Motor neuron (in vitro differentiated cells): ENCODE results near the gene RPP38. TPM values are rescaled to one million over a fixed set of nuclear protein-coding genes. Genes with fewer than 3 reads are reported as not detected.

Experiments
- ATAC-seq, 8 experiments: fragments of 200-7000 bp; cut with Tn5 transposase; replicated peaks in 6 of 8; 2 replicates each; pipeline ENCODE4 v1.8.0; 2021; ENCODE audit warnings: mild to moderate bottlenecking in 8 of 8, moderate library complexity in 8 of 8
- H3K27ac ChIP-seq, 2 donors: fragments of 250-450 bp; sonication (Bioruptor Pico); 2 replicates each; pipeline ENCODE4 v1.9.0; 2021; ENCODE audit warnings: antibody characterized with exemption in 2 of 2, mild to moderate bottlenecking in 2 of 2, moderate library complexity in 1 of 2
- H3K4me1 ChIP-seq, 2 donors: fragments of 250-450 bp; sonication (Bioruptor Pico); replicated peaks in 1 of 2; 2 replicates each; pipeline ENCODE4 v1.6.1; 2021; ENCODE audit warnings: antibody characterized with exemption in 2 of 2, mild to moderate bottlenecking in 2 of 2, moderate library complexity in 1 of 2
- H3K4me3 ChIP-seq, 5 donors: fragments of 250-450 bp; sonication (Bioruptor Pico); 2 replicates each; pipeline ENCODE4 v1.9.0; 2021; ENCODE audit warnings: antibody characterized with exemption in 5 of 5, mild to moderate bottlenecking in 5 of 5, moderate library complexity in 4 of 5
- WGBS, 10 experiments: fragments of 450-650 bp; shearing (Covaris generic); methylation state at CpG; one replicate each; pipeline ENCODE4 v1.0.0; 2022; 5-methylcytosine and 5-hydroxymethylcytosine counted together
- in situ Hi-C, 9 experiments: fragments of 400-800 bp; cut with MboI; loops; one replicate each; pipeline ENCODE4 v1.15.0; 2021; ENCODE audit warnings: low sequenced_read_pairs in 9 of 9, low pct_unique_long_range_greater_than_20kb in 2 of 9; ENCODE audit not compliant: unreplicated experiment in 9 of 9
- total RNA-seq, 8 experiments: library from RNA; unstranded; fragments of 300-600 nt; gene quantifications; 2 replicates each; pipeline versions ENCODE4 v1.2.3 to v1.2.4, GENCODE V29; 2022

RPP38 gene
- total RNA-seq, 8 experiments from 2014 or later: 14.0 to 27.4 (median 21.7) TPM

DNA sequence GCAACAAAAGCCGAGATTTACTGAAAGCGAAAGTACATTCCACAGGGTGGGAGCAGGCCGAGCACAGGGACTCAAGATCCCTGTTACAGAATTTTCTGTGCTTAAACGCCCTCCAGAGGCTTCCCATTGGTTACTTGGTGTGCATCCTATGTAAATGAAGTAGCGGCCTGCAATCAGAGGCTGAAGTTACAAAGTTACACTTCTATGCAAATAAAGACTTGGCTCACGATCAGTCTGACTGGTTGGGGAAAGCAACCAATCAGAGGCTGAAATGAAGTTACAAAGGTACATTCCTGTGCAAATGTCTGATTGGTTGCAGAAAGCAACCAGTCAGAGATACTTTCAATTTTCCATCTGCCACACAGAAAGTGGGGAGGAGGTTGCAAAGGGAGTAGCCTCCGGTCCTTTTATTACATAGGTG, 12.6 kb upstream of the RPP38 start:
- Histone ChIP-seq H3K4me3 (no peak overlapping the region), H3K4me1 (peaks cover 0 to 3% of the 10 kb centered on the region in 2 donors), H3K27ac (no peak overlapping the region)
- ATAC-seq: peak in 6 of 8 experiments; percentile 18 to 90 (median 63)
- 0 to 81% (median 57%) methylated on average over 3 to 7 of the region's 7 CpGs; no CpG with 5 or more reads in 3 of the 10 experiments for WGBS, 10 experiments
- in situ Hi-C loops: no loop called here

GRCh38 chr10:15088428-15089261, 8.5 kb upstream of the RPP38 start, which contains the start of gene ACBD7:
TSS of gene ACBD7 (minus strand) at chr10:15088776. CDS start at chr10:15088728, 48 bp downstream.
- Histone ChIP-seq H3K27ac (no peak within 1 kb of the TSS), H3K4me3 (peak within 1 kb of the TSS; percentile 50 to 72 (median 60)), H3K4me1 (peaks cover 0 to 3% of the 10 kb centered on the region in 2 donors)
- peak; percentile 76 to 100 (median 99) for ATAC-seq
- in situ Hi-C loops: no loop called here
- 0 to 33% (median 7%) methylated on average over 1 to 12 of the region's 63 CpGs; no CpG with 5 or more reads in 3 of the 10 experiments for WGBS, 10 experiments

DNA sequence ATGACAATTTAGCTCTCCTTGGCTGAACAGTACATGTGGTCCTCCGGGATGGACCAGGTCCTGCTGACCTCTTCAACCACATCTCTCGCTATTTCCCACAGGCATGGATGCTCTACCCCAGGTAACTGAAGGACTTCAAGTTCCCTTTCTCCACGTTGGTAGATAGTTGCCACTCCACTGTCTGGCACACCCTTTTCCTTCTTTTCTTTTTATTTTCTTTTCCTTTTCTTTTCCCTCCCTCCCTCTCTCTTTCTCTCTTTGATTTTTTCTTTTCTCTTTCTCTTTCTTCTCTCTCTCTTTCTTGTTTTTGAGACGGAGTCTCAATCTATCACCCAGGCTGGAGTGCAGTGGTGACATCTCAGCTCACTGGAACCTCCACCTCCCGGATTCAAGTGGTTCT, 5.7 kb upstream of the RPP38 start:
- 58 to 92% (median 80%) methylated on average over 2 to 5 of the region's 5 CpGs; no CpG with 5 or more reads in 1 of the 10 experiments for WGBS, 10 experiments
- no peak overlapping the region for H3K27ac ChIP-seq
- H3K4me3 ChIP-seq: no peak overlapping the region
- no peaks in the 10 kb centered on the region for H3K4me1 ChIP-seq
- no peak for ATAC-seq
- in situ Hi-C loops: no loop called here

DNA sequence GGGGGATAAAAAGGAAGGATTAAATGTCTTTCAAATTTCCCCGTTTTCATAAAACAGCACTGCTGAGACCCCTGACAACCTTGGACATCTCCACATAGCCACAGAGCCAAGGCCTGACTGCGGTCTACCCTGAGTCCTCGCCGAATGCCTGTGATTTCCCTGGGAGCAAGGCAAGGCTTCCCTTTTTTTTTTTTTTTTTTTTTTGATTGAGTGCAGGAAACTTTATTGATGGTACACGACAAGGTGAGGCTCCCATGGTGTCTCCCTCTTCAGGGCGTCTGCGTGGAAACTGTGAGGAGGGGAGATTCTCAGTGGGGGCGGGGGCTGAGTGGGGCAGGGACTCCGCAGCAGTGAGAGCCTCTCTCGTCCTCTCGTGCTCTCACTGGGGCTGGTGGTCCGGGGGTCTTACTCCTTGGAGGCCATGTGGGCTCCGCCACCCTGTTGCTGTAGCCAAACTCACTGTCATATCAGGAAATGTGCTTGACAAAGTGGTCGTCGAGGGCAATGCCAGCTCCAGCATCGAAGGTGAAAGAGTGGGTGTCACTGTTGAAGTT, 4.2 kb upstream of the RPP38 start:
- H3K4me3 ChIP-seq: no peak overlapping the region
- no peak overlapping the region for H3K27ac ChIP-seq
- H3K4me1 ChIP-seq: no peaks in the 10 kb centered on the region
- in situ Hi-C loops: no loop called here
- 67 to 100% (median 80%) methylated on average over 2 to 3 of the region's 16 CpGs; no CpG with 5 or more reads in 5 of the 10 experiments for WGBS, 10 experiments
- ATAC-seq: no peak

- in situ Hi-C loops: no loop called here
- peak overlapping the region in 1 of 2 donors; percentile 98 for H3K27ac ChIP-seq
- peak overlapping the region; percentile 66 to 96 (median 75) for H3K4me3 ChIP-seq
- WGBS, 10 experiments: 0 to 4% (median 0%) methylated on average over 1 to 9 of the region's 11 CpGs; no CpG with 5 or more reads in 3 of the 10 experiments
- H3K4me1 ChIP-seq: peaks cover 4 to 12% of the 10 kb centered on the region in 2 donors
- ATAC-seq: peak in 4 of 8 experiments; percentile 1 to 17 (median 12)
Observed at GRCh38 chr10:15096661-15097010, 519 bp upstream of the RPP38 start.

DNA sequence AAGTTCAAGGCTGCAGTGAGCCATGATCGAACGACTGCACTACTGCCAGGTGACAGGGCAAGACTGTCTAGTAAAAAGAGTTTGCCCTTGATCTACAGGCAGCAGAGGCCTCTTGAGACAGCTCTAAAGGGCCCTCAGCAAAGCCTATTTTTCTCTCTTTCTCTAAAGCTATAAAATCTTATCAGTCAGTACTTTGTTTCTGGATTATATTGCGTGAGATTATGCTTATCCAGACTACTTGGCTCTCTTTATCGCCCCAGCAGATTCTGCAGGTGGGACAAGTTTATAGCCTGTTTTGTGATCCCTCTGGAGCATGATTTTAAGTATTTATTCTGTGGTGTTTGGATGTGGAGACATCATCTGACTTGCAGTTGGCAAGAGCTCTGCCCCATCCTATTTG, 2.7 kb downstream of the RPP38 start:
- WGBS, 10 experiments: 92 to 100% (median 100%) methylated on average over 1 to 4 of the region's 4 CpGs; no CpG with 5 or more reads in 1 of the 10 experiments
- Histone ChIP-seq H3K4me3 (no peak overlapping the region), H3K27ac (no peak overlapping the region), H3K4me1 (peaks cover 4 to 12% of the 10 kb centered on the region in 2 donors)
- in situ Hi-C loops: no loop called here
- ATAC-seq: no peak

- in situ Hi-C loops: no loop called here
- Histone ChIP-seq H3K4me3 (no peak overlapping the region), H3K27ac (no peak overlapping the region), H3K4me1 (peaks cover under 1 to 7% of the 10 kb centered on the region in 2 donors)
- ATAC-seq: no peak
- WGBS, 10 experiments: 80 to 100% (median 96%) methylated on average over 3 to 8 of the region's 9 CpGs; no CpG with 5 or more reads in 2 of the 10 experiments
Observed at GRCh38 chr10:15103513-15103912, 6.4 kb downstream of the RPP38 start.

- H3K4me1 ChIP-seq: no peaks in the 10 kb centered on the region
- H3K4me3 ChIP-seq: no peak overlapping the region
- in situ Hi-C loops: no loop called here
- peak in 7 of 8 experiments; percentile 42 to 99 (median 91) for ATAC-seq
- no peak overlapping the region for H3K27ac ChIP-seq
- WGBS, 10 experiments: 25 to 91% (median 65%) methylated on average over 1 to 8 of the region's 8 CpGs
Observed at GRCh38 chr10:15106352-15107013, 9.3 kb downstream of the RPP38 start.

DNA sequence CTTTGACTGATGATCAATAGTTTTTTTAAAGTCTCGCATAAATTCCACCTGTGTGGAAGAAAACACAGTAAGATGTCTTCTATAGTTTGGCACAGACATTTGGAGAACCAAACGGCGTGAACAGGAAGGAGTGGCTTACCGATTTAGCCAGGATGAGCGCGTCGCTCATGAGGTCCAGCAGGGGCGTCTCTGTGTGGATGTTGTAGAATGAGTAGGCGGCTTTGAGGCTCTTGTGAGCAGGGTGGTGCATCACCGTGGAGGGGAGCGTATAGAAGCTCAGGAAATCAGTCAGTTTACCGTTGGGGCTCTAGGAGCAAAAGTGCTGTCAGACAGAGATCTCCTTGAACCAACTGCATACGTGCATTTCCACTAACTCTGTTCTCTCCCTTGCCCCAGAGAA, 15.5 kb downstream of the RPP38 start:
- Histone ChIP-seq H3K4me3 (no peak overlapping the region), H3K4me1 (no peaks in the 10 kb centered on the region), H3K27ac (no peak overlapping the region)
- no peak for ATAC-seq
- WGBS, 10 experiments: 88 to 100% (median 95%) methylated on average over 1 to 11 of the region's 13 CpGs; no CpG with 5 or more reads in 1 of the 10 experiments
- in situ Hi-C loops: no loop called here

- H3K4me1 ChIP-seq: no peaks in the 10 kb centered on the region
- 40 to 100% (median 92%) methylated on average over 1 to 4 of the region's 4 CpGs; no CpG with 5 or more reads in 2 of the 10 experiments for WGBS, 10 experiments
- no peak overlapping the region for H3K4me3 ChIP-seq
- no peak overlapping the region for H3K27ac ChIP-seq
- in situ Hi-C loops: no loop called here
- no peak for ATAC-seq
Observed at GRCh38 chr10:15113766-15114165, 16.6 kb downstream of the RPP38 start.

DNA sequence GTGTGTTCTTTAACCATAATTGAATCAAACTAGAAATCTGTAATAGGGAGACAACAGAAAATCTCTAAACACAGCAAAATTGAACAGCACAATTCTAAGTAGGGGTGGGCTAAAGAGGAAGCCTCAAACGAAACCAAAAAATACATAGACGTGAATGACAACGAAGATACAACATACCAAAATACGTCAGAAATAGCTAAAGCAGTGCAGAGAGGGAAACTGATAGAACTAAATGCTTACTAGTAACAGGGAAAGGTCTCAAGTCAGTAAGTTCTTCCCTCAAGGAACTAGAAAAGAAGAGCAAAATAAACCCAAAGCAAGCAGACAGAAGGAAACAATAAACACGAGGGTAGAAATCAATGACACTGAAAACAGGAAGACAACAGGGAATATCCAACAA, 19.1 kb downstream of the RPP38 start:
- WGBS, 10 experiments: 90 to 100% (median 93%) methylated on average over 1 to 5 of the region's 5 CpGs
- no peak for ATAC-seq
- Histone ChIP-seq H3K4me3 (no peak overlapping the region), H3K4me1 (no peaks in the 10 kb centered on the region), H3K27ac (no peak overlapping the region)
- in situ Hi-C loops: no loop called here

- 100% methylated on average over 1 of the region's 1 CpG; no CpG with 5 or more reads in 6 of the 10 experiments for WGBS, 10 experiments
- in situ Hi-C loops: no loop called here
Observed at GRCh38 chr10:15118615-15119014, 21.5 kb downstream of the RPP38 start.

DNA sequence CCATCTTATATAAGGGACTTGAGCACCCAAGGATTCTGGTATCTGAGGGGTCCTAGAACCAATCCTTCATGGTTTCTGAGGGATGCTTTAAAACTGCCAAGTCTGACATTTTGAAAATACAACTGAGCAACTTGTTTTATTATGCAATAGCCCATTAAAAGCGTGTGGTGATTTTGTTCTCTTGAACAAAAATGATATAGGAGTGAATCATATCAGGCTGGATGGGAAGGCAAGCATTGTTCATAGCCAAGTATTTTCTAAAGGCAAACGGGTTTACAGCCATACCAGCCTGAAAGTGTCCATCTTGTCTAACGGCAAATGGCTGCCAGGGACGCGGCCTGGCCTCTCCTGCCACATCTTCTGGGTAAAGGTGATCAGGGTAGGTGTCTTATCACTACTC, 23.4 kb downstream of the RPP38 start:
- ATAC-seq: no peak
- no peak overlapping the region for H3K27ac ChIP-seq
- no peaks in the 10 kb centered on the region for H3K4me1 ChIP-seq
- H3K4me3 ChIP-seq: no peak overlapping the region
- WGBS, 10 experiments: 50 to 100% (median 94%) methylated on average over 2 to 5 of the region's 5 CpGs; no CpG with 5 or more reads in 2 of the 10 experiments
- in situ Hi-C loops: no loop called here

More at GRCh38 chr10:15118615-15119014, 21.5 kb downstream of the RPP38 start:
- no peak for ATAC-seq
- Histone ChIP-seq H3K27ac (no peak overlapping the region), H3K4me1 (no peaks in the 10 kb centered on the region), H3K4me3 (no peak overlapping the region)
